ENCODE results near the gene CLEC2L.
"Not testable (repeated sequence)": the region's sequence is repeated elsewhere in the genome, so short reads cannot be mapped to it uniquely, and the experiment has no call there.

The CLEC2L gene

DNA sequence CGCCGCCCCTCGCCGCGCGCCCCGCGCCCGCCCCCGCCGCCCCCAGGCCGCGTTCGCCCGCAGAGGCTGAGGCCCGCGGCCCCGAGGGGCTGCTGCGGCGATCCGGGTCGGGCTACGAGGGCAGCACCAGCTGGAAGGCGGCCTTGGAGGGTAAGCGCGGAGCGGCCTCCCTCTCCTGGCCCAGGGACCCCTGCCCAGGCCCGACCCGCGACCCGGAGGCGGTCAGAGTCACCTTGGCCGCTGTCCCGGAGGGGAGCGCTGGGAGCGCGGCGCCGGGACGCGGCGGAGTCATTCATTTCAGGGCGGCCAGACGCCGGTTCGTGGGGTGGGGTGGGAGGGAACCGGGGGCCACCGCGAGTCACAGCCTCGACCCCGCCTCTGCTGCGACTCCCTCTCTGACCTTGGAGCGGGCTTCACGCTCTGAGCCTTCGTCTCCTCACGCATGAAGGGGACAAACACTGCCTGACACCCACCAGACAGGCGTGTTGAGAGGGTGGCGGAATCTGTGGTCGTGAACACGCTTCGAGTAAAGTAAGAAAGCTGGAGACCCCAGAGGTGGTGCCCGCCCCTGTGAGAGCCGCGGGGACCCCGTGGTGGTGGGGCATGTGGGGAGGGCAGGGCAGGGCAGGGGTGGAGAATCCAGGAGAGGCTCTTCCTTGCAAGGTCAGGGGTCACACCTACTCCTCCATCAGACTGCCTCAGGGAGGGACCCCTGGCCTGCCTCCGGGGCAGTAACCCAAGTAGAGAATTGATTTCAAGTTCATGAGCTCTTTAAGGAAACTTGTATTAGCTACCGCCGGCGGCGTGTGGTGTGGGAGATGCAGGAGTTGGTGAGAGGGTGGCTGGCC, 707 bp downstream of the CLEC2L start:
- no peak for DNase-seq (ENCODE audit: low read depth in 2 of 2)

DNA sequence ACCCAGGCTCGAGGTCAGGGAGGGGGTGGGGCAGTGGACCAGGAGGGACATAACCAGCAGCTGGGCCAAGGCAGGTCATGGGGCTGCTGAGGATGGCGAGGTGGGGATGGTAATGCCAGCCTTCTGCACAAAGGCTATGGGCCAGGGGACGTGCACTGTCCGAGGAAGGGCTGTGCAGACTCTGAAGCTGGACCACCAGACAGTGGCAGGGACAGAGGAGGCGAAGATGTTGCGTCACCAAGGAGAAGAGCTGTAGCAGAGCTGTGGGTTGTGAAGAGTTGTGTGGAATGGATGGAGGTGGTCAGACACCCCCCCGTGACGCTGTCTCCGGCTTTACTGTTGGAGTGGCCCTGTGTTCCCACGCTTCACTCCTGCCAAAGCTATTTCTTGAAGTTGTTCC, 1.8 kb downstream of the CLEC2L start:
- no peak for DNase-seq (ENCODE audit: low read depth in 2 of 2)

DNA sequence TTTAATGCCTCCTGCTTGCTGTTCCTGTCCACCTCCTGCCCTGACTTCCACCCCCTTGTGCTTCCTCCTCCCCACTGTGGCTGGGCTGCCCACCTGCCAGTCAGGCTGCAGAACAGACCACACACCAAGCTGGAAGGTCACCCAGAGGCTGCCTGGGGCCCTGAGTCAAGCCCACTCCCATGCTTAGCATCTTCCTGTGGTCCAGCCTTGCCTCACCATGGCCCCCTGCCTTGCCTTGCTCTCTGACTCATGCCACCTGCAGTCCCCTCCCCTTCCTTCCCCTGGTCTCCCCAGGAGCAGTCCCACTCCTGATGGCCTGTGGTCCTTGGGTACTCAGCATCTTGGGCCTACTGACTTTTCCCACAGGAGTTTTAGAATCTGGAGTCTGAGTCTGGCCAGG, 2.3 kb downstream of the CLEC2L start:
- no peak for DNase-seq (ENCODE audit: low read depth in 2 of 2)

- no peak for DNase-seq (ENCODE audit: low read depth in 2 of 2)
Measured at GRCh38 chr7:139526578-139527544, 3.4 kb downstream of the CLEC2L start.

DNA sequence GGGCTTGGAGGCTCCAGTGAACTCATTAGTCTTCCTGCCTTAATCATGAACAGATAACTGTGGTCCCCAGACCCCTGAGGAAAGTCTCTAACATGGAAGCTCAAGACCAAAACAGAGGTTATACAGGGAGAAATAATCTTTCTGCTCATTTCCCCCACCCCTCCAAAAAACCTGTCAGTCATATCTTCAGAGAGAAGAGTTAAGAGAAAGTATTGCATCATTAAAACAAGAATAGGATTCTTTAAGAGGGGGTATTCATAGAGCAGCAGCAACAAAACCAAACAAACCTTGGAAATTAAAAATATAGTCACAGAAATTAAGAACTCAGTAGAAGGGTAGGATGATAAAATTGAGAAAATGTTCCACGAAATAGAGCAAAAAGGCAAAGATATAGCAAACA, 7.6 kb downstream of the CLEC2L start:
- no peak for DNase-seq (ENCODE audit: low read depth in 2 of 2)

GRCh38 chr7:139532636-139533155, 9.2 kb downstream of the CLEC2L start:
- DNase-seq (ENCODE audit: low read depth in 2 of 2) = no peak

GRCh38 chr7:139534096-139534495, 10.6 kb downstream of the CLEC2L start:
- DNase-seq (ENCODE audit: low read depth in 2 of 2) = no peak

- no peak for DNase-seq (ENCODE audit: low read depth in 2 of 2)
Measured at GRCh38 chr7:139534966-139535651, 11.6 kb downstream of the CLEC2L start.

DNA sequence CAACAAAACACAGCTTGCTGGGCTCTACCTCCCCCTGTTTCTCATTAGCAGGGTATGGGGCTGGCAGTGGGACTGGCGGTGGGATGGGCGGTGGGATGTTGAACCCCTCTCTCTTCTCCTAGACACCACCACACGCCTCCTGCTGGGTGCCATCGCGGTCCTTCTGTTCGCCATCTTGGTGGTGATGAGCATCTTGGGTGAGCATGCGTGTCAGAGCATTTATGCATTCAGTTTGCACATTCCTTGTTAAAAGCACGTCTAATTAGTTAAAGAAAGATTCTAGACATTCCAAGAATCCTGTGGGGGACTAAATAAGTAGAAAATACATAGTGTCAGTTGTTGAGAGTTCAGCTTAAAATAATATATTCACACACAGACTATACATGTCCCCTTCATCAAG, 12.7 kb downstream of the CLEC2L start:
- no peak for DNase-seq (ENCODE audit: low read depth in 2 of 2)

DNA sequence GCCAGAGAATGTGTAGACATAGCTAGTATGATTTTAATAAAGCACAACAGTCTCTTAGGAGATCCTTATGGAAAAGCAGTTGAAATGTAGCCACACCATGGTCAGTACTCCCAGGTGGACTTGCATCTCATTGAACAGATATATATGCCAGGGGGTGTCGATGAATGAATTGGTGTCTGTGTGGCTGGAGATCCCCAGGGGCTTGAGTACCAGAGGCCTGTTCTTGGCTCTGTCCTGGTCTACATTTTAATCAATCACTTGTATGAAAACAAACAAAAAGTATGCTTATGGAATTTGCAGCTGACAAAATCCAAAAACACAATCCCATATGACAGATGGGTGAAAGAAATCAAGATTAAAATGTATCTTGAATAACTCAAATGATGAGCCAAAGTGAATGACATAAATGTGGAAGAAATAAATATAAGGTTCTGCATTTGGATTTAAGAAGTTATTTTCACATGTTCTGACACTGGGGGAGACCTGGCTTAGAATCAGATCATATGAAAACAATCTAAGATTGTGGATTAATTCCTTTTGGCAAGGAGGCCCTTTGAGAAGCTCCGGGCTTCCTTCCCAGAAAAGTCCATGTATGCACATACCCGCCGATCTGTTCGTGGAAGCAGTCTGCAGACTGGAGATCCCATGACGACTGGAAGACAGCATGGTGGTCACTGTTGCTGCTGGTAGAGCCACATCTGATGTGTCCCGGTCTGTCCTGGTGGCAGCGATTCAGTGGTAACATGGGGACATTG, 15.6 kb downstream of the CLEC2L start:
- no peak for DNase-seq (ENCODE audit: low read depth in 2 of 2)

- DNase-seq (ENCODE audit: low read depth in 2 of 2) = no peak
Measured at GRCh38 chr7:139540203-139540602, 16.7 kb downstream of the CLEC2L start.

DNA sequence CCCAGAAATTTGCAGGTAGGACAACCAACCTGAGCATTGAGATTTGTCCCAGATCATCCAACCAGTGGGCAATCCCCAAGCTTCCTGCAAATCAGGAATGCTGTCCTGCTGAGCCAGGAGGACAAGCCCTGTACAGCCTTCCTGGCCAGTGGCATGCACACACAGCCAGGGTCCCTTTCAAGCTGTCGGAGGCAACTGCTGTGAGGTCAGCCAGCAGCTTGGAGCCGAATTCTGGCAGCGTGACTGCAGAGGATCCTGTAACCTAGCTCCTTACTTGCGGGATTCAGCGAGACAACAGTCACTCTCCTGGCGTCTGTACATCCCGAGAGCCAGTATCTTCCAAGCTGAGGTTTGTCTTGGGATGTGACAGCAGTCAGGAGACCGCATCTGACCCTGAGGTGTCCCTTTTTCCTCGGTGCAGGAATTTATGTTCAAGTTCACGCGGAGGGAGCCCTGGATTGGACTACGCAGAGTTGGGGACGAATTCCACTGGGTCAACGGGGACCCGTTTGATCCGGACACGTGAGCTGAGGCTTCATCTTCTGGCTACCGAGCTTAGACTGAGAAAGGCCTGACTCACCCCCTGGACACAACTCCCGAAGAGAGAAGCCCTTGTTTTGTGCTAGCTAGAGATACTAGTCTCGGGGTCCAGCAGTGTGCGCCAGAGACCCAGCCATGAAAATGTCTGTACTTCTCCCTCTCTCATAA, 18.3 kb downstream of the CLEC2L start:
- no peak for DNase-seq (ENCODE audit: low read depth in 2 of 2)

DNA sequence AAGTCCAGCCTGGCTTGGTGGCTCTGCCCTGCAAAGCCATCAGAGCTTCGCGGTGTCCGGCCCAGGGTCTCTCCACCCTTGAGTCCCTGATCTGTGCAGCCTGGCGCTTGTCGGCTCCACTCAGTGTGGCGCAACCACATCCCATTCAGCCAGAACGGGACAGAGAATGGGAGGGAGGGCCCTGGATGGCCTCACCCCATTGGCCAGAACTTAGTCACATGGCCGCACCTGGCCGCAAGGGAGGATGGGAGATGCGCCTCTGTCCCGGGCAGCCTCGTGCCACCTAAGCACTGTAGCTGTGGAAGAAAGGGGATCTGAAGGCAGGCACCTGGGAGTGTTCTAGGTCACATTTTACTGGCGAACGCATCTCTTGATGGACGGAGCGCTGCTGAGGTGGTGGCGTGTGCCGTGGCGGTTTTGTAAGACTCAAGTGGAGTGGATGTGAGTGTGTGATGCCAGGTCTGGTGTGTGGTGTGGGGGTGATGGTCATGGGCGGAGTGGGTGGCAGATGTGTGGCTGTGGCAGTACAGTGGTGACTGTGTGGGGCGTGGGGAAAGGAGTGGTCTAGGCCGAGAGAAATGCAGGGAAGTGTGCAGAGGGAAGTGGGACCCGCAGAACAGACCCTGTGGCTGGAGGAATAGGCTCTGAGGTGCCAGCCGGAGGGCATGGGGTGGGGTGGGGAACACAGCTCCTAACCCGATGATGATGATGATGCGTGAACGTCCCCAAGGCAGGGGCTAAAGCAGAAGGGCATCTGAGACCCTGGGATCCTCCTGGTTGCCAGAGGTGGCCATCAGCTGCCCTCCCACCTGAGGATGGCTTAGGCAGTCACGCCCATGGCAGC, 19.0 kb downstream of the CLEC2L start:
- DNase-seq (ENCODE audit: low read depth in 2 of 2) = no peak

GRCh38 chr7:139543801-139544603, 20.5 kb downstream of the CLEC2L start:
- no peak for DNase-seq (ENCODE audit: low read depth in 2 of 2)

DNA sequence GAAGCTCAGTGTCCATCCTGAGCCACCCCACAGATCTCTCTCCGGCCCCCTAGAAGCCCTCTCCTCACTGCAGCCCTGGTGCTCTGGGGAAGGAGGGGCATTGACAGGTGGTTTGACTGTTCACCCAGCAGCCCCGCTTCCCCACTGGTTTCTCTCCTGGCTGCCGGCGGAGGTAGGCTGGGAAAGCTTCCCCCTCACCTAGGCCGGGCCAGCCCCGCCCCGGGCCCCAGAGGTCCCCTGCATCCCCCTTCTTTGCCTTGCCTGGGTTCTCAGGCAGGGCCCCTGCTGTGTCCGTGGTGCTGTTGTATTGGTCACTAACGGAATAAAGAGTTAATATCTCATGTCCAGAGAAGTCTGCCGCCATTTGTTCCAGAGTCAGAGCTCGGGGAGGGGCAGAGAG, 21.2 kb downstream of the CLEC2L start:
- DNase-seq (ENCODE audit: low read depth in 2 of 2) = no peak

GRCh38 chr7:139548302-139549028, 25.0 kb downstream of the CLEC2L start:
- no peak for DNase-seq (ENCODE audit: low read depth in 2 of 2)

GRCh38 chr7:139553991-139554700, 30.7 kb downstream of the CLEC2L start:
- DNase-seq (ENCODE audit: low read depth in 2 of 2) = not testable (repeated sequence)

Measured in stimulated activated CD8-positive, alpha-beta memory T cell treated with anti-CD3 and anti-CD28 coated beads, Interleukin-2, amount 100 ng/mL, for 1 hour (primary cell).